RWPE2 (cell line): ENCODE measurements around the gene IPO13.

Experiments
- ATAC-seq: fragments of 200-7000 bp; cut with Tn5 transposase; 3 replicates; pipeline ENCODE4 v1.9.1; 2021; ENCODE audit warnings: low read depth
- DNase-seq: peaks from one replicate; pipeline ENCODE4 v3.0.0-alpha.2; 2020; ENCODE audit warnings: low spot score
- H3K27ac ChIP-seq: fragments of 450-650 bp; 2 replicates; pipeline ENCODE4 v1.5.1; 2017; ENCODE audit warnings: mild to moderate bottlenecking; ENCODE audit not compliant: poor library complexity, severe bottlenecking
- H3K27me3 ChIP-seq: fragments of 250-450 bp; sonication (Bioruptor Pico); 2 replicates; pipeline ENCODE4 v1.5.1; 2021; ENCODE audit warnings: mild to moderate bottlenecking, moderate library complexity; ENCODE audit not compliant: insufficient read depth, poor library complexity, severe bottlenecking
- H3K36me3 ChIP-seq: fragments of 250-450 bp; sonication (Bioruptor Pico); 2 replicates; pipeline ENCODE4 v1.5.1; 2020; ENCODE audit warnings: low read depth, mild to moderate bottlenecking, moderate library complexity
- H3K4me1 ChIP-seq: fragments of 250-450 bp; sonication (Bioruptor Pico); 2 replicates; pipeline ENCODE4 v1.5.1; 2021; ENCODE audit warnings: mild to moderate bottlenecking, moderate library complexity; ENCODE audit not compliant: insufficient read depth, poor library complexity, severe bottlenecking
- H3K4me3 ChIP-seq: fragments of 250-450 bp; sonication (Bioruptor Pico); 2 replicates; pipeline ENCODE4 v1.5.1; 2021; ENCODE audit warnings: mild to moderate bottlenecking, moderate library complexity; ENCODE audit not compliant: severe bottlenecking
- H3K9me3 ChIP-seq: fragments of 250-450 bp; sonication (Bioruptor Pico); 2 replicates; pipeline ENCODE4 v1.5.1; 2021; ENCODE audit warnings: mild to moderate bottlenecking, moderate library complexity; ENCODE audit not compliant: severe bottlenecking
- CTCF ChIP-seq: fragments of 450-650 bp; IDR thresholded peaks from one replicate; pipeline ENCODE4 v1.5.1; 2017; ENCODE audit warnings: mild to moderate bottlenecking, moderate library complexity; ENCODE audit not compliant: poor library complexity, severe bottlenecking

The IPO13 gene

GRCh38 chr1:43946236-43947060 lies at the start of gene IPO13:
TSS of gene IPO13 (plus strand) at chr1:43946950. CDS start at chr1:43947601, 651 bp downstream.
- peak; percentile 80 for TF ChIP-seq CTCF
- Histone ChIP-seq H3K4me3 (peak within 1 kb of the TSS; percentile 50), H3K27me3 (no peaks in the 10 kb centered on the region), H3K27ac (peak within 1 kb of the TSS; percentile 60), H3K9me3 (no peaks in the 10 kb centered on the region), H3K36me3 (0 out of 2 replicates have a peak, but pooled peaks cover 4% of the 10 kb centered on the region), H3K4me1 (peaks cover 8% of the 10 kb centered on the region)
- DNase-seq (peak; percentile 90), ATAC-seq (peak; percentile 89)

DNA sequence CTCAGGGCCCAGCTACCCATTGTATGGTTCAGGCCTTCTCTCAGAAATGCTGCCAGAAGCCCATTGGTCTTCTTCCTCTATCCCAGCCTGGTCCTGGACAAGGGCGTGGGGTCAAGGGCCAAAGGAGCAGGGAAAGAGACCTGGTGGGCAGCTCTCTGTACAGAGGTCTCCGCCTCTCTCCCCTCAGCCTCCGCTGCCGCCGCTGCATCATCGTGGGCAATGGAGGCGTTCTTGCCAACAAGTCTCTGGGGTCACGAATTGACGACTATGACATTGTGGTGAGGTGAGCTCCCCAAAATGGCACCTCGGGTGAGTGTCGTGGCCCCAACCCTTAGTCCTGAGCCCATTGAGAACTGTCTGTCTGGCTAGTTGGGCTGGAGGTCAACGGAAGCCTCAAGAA lies 47.8 kb upstream of the IPO13 start:
- DNase-seq = no peak
- ATAC-seq = no peak
- Histone ChIP-seq H3K9me3 (no peaks in the 10 kb centered on the region), H3K27ac (no peak overlapping the region), H3K4me1 (no peaks in the 10 kb centered on the region), H3K4me3 (no peak overlapping the region), H3K36me3 (peaks cover 8% of the 10 kb centered on the region; the same call in 1 of the 2 replicates), H3K27me3 (no peaks in the 10 kb centered on the region)
- TF ChIP-seq CTCF = no peak

- Histone ChIP-seq H3K36me3 (peaks cover 8% of the 10 kb centered on the region; the same call in 1 of the 2 replicates), H3K27me3 (no peaks in the 10 kb centered on the region), H3K9me3 (no peaks in the 10 kb centered on the region), H3K4me3 (no peak overlapping the region), H3K4me1 (no peaks in the 10 kb centered on the region), H3K27ac (no peak overlapping the region)
- DNase-seq = peak; percentile 21
- ATAC-seq = no peak
- TF ChIP-seq CTCF = no peak
Observed at GRCh38 chr1:43900386-43900785, 46.4 kb upstream of the IPO13 start.

DNA sequence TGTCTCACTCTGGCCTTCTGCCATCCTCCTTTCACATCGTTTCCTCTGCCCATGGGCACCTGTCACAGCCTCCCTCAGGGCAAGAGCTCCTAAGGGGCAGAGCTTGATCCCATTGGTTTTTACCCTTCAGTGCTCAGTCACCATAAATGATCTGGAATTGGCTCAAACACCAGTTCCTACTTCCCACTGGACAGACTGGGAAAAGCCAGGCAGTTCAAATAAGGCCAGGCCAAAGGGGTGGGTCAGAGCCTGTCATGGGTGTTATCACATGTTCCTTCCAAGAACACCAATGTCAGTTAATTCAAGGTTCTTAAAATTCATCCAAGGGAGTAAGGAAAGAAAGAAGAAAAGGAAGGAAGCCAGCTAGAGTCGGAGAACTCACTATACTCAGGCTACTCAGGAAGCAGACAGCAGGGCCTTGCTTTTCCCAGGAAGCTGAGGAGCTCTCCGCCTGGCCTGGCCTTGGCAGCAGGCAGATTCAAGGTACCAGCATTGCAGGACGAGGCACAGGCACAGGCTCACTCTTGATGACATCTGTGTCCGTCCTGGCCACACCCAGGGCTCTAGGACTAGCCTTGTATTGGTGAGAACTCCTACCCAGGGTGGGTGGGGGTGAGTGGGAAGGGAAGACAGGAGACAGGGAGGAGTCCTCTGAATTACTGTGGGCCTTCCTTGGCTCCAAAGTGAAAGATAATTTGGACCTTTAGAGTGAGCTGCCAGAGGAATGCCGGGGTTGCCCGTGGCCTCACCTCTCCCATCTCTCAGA lies 45.4 kb upstream of the IPO13 start:
- no peaks in the 10 kb centered on the region for H3K4me1 ChIP-seq
- ATAC-seq (no peak), DNase-seq (peak; percentile 3)
- no peak overlapping the region for H3K4me3 ChIP-seq
- H3K27me3 ChIP-seq = no peaks in the 10 kb centered on the region
- H3K27ac ChIP-seq = no peak overlapping the region
- peaks cover 8% of the 10 kb centered on the region; the same call in 1 of the 2 replicates for H3K36me3 ChIP-seq
- TF ChIP-seq CTCF = no peak
- no peaks in the 10 kb centered on the region for H3K9me3 ChIP-seq
